Panc1 (cell line): Measurements from ENCODE around the gene TGIF2. TPM values are rescaled to one million over a fixed set of nuclear protein-coding genes. Genes with fewer than 3 reads are reported as not detected.

ENCODE experiments used
- ATAC-seq: fragments of 200-7000 bp; cut with Tn5 transposase; 2 replicates; pipeline ENCODE4 v1.9.1; 2020; ENCODE audit warnings: mild to moderate bottlenecking, moderate library complexity
- BruUV-seq: library from RNA; stranded (reverse); fragments of 400-500 nt; replicated peaks from 2 replicates; lab custom pipeline; 2021; lab: Mats Ljungman, UMichigan
- CTCF ChIA-PET: fragments of 300-600 bp; sonication (Branson Sonifier 250); formaldehyde crosslinking; loops from one replicate; lab custom pipeline; 2022; ENCODE audit warnings: antibody characterized with exemption; lab: Charles Lee
- POLR2A ChIA-PET: fragments of 300-600 bp; sonication (Branson Sonifier 250); formaldehyde crosslinking; loops from one replicate; lab custom pipeline; 2022; ENCODE audit warnings: antibody characterized with exemption; lab: Charles Lee
- DNase-seq: peaks from one replicate; pipeline ENCODE4 v3.0.0-alpha.2; 2010; ENCODE audit warnings: low read depth, low spot score
- H3K27ac ChIP-seq: 2 replicates; pipeline ENCODE4 v1.5.1; 2011; ENCODE audit warnings: mild to moderate bottlenecking, low read length, inconsistent platforms
- H3K27me3 ChIP-seq: fragments of 200-500 bp; sonication (Bioruptor generic); 2 replicates; pipeline ENCODE4 v1.6.0; 2014; ENCODE audit warnings: low read length, inconsistent platforms; ENCODE audit not compliant: control insufficient read depth, insufficient read depth
- H3K36me3 ChIP-seq: fragments of 200-500 bp; sonication (Bioruptor generic); 2 replicates; pipeline ENCODE4 v1.5.1; 2014; ENCODE audit warnings: inconsistent platforms, mild to moderate bottlenecking, low read length, moderate library complexity; ENCODE audit not compliant: control insufficient read depth, insufficient read depth
- H3K4me1 ChIP-seq: 2 replicates; pipeline ENCODE4 v1.5.1; 2011; ENCODE audit warnings: inconsistent platforms, mild to moderate bottlenecking, low read length, moderate library complexity; ENCODE audit not compliant: control insufficient read depth, insufficient read depth
- H3K4me3 ChIP-seq, 2 experiments: 2 replicates each; pipeline ENCODE4 v1.5.1; 2011 to 2012; ENCODE audit warnings: low read depth in 2 of 2, low read length in 2 of 2, mild to moderate bottlenecking in 2 of 2, inconsistent platforms in 1 of 2, moderate library complexity in 1 of 2
- H3K9me3 ChIP-seq: fragments of 200-500 bp; sonication (Bioruptor generic); 2 replicates; pipeline ENCODE4 v1.5.1; 2014; ENCODE audit warnings: low read depth, mild to moderate bottlenecking, inconsistent platforms, low read length, moderate library complexity; ENCODE audit not compliant: control insufficient read depth, insufficient read depth
- POLR2AphosphoS5 ChIP-seq: IDR thresholded peaks from 2 replicates; pipeline ENCODE4 v1.6.1; 2012; ENCODE audit warnings: mild to moderate bottlenecking, low read depth, low read length, moderate library complexity
- SIN3A ChIP-seq: IDR thresholded peaks from 2 replicates; pipeline ENCODE4 v1.6.1; 2012; ENCODE audit warnings: low read depth, mild to moderate bottlenecking, low read length, moderate library complexity, borderline replicate concordance; ENCODE audit not compliant: insufficient read depth
- TCF7L2 ChIP-seq: IDR thresholded peaks from 2 replicates; pipeline ENCODE4 v1.6.1; 2011; ENCODE audit warnings: mild to moderate bottlenecking, low read depth, low read length, inconsistent platforms
- in situ Hi-C: cut with HindIII; loops from 2 replicates; pipeline ENCODE4 v1.10.0; 2016; ENCODE audit warnings: low sequenced_read_pairs, low pct_unique_long_range_greater_than_20kb
- intact Hi-C: fragments of 100-400 bp; cut with micrococcal nuclease; formaldehyde crosslinking; loops from one replicate; pipeline ENCODE4 v1.10.0; 2022; ENCODE audit not compliant: unreplicated experiment
- total RNA-seq: library from RNA; stranded (reverse); gene quantifications from one replicate; pipeline ENCODE4 v1.2.1, GENCODE V29; 2021; ENCODE audit not compliant: unreplicated experiment
- TF ChIP-seq, protein P1 (sequence below), 2 experiments: IDR thresholded peaks; 2 replicates each; pipeline ENCODE4 v1.6.1; 2011 to 2012; ENCODE audit warnings: low read depth in 2 of 2, control low read depth in 1 of 2, low read length in 1 of 2, mild to moderate bottlenecking in 1 of 2, moderate library complexity in 1 of 2; ENCODE audit not compliant: insufficient read depth in 1 of 2
- TF ChIP-seq, protein P2 (sequence below): fragments of 450-650 bp; IDR thresholded peaks from 2 replicates; pipeline ENCODE4 v1.5.1; 2017; ENCODE audit warnings: mild to moderate bottlenecking

The TGIF2 gene
- total RNA-seq, 1 experiment from 2014 or later: 18.0 TPM

DNA sequence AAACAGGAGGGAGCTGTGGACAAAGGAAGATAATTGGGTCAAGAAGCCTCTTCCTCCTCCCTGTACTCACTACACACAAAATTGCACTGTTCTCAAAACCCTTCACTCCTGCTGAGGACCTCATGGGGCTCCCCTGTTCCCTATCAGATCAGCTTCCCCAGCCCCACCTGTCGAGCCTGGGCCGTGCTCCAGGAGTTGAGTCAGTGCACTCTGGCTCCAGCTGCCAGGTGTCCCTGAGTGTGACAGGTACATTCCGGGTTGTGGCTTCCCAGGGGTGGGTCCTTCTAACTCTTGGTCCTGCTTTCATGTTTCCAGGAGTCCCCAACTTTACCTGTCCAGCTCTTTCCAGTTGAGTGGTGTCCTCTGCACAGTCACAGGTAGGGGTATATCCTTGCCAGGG lies 40.6 kb downstream of the TGIF2 start:
- ATAC-seq (no peak), DNase-seq (no peak)
- intact Hi-C loops (loop anchor here (5.0 kb wide), 1 partner anchor 138 kb away; no protein-coding TSS in a partner anchor), in situ Hi-C loops (no loop called here)
- H3K4me1 ChIP-seq: no peaks in the 10 kb centered on the region
- H3K27me3 ChIP-seq: no peaks in the 10 kb centered on the region
- no peaks in the 10 kb centered on the region for H3K9me3 ChIP-seq
- no peak overlapping the region for H3K27ac ChIP-seq
- H3K4me3 ChIP-seq: no peak overlapping the region
- CTCF ChIA-PET: interaction anchor here (0.5 to 1.2 kb wide), 2 partner anchors 57 to 141 kb away, joined by 3 to 4 read pairs; no protein-coding TSS in a partner anchor
- POLR2A ChIA-PET: no interaction called here
- TF ChIP-seq TCF7L2 (no peak), POLR2AphosphoS5 (no peak), SIN3A (no peak)
- TF ChIP-seq, protein P1, sequence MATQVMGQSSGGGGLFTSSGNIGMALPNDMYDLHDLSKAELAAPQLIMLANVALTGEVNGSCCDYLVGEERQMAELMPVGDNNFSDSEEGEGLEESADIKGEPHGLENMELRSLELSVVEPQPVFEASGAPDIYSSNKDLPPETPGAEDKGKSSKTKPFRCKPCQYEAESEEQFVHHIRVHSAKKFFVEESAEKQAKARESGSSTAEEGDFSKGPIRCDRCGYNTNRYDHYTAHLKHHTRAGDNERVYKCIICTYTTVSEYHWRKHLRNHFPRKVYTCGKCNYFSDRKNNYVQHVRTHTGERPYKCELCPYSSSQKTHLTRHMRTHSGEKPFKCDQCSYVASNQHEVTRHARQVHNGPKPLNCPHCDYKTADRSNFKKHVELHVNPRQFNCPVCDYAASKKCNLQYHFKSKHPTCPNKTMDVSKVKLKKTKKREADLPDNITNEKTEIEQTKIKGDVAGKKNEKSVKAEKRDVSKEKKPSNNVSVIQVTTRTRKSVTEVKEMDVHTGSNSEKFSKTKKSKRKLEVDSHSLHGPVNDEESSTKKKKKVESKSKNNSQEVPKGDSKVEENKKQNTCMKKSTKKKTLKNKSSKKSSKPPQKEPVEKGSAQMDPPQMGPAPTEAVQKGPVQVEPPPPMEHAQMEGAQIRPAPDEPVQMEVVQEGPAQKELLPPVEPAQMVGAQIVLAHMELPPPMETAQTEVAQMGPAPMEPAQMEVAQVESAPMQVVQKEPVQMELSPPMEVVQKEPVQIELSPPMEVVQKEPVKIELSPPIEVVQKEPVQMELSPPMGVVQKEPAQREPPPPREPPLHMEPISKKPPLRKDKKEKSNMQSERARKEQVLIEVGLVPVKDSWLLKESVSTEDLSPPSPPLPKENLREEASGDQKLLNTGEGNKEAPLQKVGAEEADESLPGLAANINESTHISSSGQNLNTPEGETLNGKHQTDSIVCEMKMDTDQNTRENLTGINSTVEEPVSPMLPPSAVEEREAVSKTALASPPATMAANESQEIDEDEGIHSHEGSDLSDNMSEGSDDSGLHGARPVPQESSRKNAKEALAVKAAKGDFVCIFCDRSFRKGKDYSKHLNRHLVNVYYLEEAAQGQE (IDR thresholded peaks at IDR 0.05; ENCODE audit: insufficient read depth in 1 of 2, low read depth in 2 of 2, low read length in 1 of 2): no peak
- TF ChIP-seq, protein P2, sequence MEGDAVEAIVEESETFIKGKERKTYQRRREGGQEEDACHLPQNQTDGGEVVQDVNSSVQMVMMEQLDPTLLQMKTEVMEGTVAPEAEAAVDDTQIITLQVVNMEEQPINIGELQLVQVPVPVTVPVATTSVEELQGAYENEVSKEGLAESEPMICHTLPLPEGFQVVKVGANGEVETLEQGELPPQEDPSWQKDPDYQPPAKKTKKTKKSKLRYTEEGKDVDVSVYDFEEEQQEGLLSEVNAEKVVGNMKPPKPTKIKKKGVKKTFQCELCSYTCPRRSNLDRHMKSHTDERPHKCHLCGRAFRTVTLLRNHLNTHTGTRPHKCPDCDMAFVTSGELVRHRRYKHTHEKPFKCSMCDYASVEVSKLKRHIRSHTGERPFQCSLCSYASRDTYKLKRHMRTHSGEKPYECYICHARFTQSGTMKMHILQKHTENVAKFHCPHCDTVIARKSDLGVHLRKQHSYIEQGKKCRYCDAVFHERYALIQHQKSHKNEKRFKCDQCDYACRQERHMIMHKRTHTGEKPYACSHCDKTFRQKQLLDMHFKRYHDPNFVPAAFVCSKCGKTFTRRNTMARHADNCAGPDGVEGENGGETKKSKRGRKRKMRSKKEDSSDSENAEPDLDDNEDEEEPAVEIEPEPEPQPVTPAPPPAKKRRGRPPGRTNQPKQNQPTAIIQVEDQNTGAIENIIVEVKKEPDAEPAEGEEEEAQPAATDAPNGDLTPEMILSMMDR: no peak
- BruUV-seq: no TSS peak
- peaks cover 14% of the 10 kb centered on the region; the same call in 1 of the 2 replicates for H3K36me3 ChIP-seq

DNA sequence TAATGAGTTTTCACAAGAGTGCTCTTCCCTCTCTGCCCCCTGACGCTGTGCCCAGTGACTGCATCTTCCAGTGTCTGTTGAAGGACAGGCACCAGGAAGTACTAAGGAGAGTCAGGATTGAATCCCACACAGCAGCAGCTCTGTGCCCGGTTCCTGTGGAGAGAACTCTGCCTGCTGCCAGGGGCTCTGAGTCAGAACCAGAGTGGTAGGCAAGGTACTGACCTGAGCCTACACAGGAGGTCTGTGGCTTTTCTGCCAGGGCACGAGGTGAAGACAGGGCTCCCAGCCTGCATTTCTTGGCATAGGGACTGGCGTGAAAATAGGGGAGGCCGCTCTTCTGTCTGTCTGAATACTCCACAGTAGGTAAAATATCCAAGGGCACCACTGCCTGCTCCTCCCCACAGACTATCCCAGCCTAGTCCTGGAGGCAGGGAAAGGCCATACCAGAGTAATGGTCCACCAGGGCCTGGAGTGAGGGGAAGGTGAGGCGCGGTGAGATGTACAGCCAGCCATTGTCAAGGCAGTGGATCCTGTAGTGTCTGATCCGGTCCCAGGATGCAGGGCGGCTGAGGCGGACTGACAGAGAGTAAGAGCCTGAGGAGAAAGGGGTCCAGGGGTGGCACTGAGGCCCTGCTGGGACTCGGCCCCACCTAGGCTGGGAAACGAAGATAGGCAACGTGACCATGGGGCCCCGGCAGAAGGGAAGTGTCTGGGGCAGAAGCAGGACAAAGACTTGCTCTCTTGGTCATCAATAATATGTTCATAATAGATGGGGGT lies 41.6 kb downstream of the TGIF2 start:
- Histone ChIP-seq H3K36me3 (peaks cover 9% of the 10 kb centered on the region; the same call in 1 of the 2 replicates), H3K4me3 (no peak overlapping the region), H3K27ac (no peak overlapping the region), H3K27me3 (no peaks in the 10 kb centered on the region), H3K9me3 (no peaks in the 10 kb centered on the region), H3K4me1 (no peaks in the 10 kb centered on the region)
- CTCF ChIA-PET: interaction anchor here (1.2 kb wide), 1 partner anchor 140 kb away, joined by 4 read pairs; no protein-coding TSS in a partner anchor
- no peak for DNase-seq
- BruUV-seq: no TSS peak
- no peak for TF ChIP-seq SIN3A
- TF ChIP-seq, protein P1 (IDR thresholded peaks at IDR 0.05; ENCODE audit: insufficient read depth in 1 of 2, low read depth in 2 of 2, low read length in 1 of 2): no peak
- TF ChIP-seq TCF7L2: no peak
- no peak; the same call in 1 of the 2 replicates for TF ChIP-seq POLR2AphosphoS5
- TF ChIP-seq, protein P2: no peak
- in situ Hi-C loops: no loop called here
- no peak for ATAC-seq
- POLR2A ChIA-PET: no interaction called here
- intact Hi-C loops: loop anchor here (5.0 kb wide), 1 partner anchor 137 kb away; no protein-coding TSS in a partner anchor
